ENCODE results near the gene GRAMD2B. TPM values are rescaled to one million over a fixed set of nuclear protein-coding genes. Genes with fewer than 3 reads are reported as not detected.

The GRAMD2B gene
- total and polyA plus RNA-seq, 4 donors = 22.5 to 44.7 (median 32.6) TPM

DNA sequence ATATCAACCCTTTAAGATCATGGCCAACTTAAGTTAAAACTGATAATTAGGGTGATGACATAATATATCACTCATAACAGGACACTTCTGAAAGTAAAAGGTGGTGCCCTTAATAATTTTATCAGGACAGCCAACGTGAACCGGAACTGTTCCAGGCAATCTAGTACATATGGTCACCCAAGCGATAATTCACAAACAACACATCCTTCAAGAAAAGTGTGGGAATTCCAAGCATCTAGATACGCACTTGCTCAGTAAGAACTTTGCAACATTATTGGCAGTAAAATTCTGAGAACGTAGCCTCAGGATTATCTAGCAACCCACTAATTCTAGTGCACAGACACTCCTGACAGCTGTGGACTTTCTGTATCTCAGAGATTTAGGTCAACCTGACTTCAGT is 86.1 kb downstream of the GRAMD2B start:
- H3K4me1 ChIP-seq (ENCODE audit: control insufficient read depth in 1 of 2, insufficient read depth in 2 of 2, low read length in 2 of 2) = no peaks in the 10 kb centered on the region
- H3K9me3 ChIP-seq (ENCODE audit: control insufficient read depth, low read length) = no peaks in the 10 kb centered on the region
- no peaks in the 10 kb centered on the region for H3K36me3 ChIP-seq (ENCODE audit: control insufficient read depth in 1 of 2, insufficient read depth in 2 of 2, low read length in 1 of 2)
- H3K27me3 ChIP-seq (ENCODE audit: control insufficient read depth in 1 of 2, insufficient read depth in 2 of 2, low read length in 1 of 2) = no peaks in the 10 kb centered on the region
- no peak overlapping the region for H3K4me3 ChIP-seq (ENCODE audit: low read length in 2 of 2)
- WGBS, 2 donors = 65 to 71% methylated on average over 5 of the region's 5 CpGs
- DNase-seq (no peak), ATAC-seq (ENCODE audit: low FRiP score) (no peak)
- no peak overlapping the region for H3K27ac ChIP-seq (ENCODE audit: low read depth in 1 of 2, low read length in 2 of 2)
- intact Hi-C loops (cut with DNase I) = no loop called here

DNA sequence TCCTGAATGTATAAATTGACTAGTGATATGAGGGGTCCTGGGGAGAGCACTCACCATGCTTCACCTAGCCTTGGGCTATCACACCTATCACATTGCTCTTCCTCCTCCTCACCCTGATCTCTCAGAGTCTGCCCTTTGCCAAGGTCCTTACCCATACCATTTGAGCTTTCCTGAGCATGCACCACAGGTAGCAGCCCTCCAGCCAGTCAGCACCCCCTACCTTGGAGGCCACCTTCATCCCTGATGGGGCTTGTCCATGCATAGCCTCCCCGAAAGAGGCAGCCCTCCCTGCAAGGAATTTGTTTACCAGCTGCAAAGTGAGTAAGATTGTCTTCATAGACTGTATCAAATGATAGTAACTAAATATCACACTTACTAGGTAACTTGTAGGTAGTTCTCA is 88.8 kb downstream of the GRAMD2B start:
- DNase-seq = no peak
- 96 to 99% methylated on average over 1 of the region's 1 CpG for WGBS, 2 donors
- Histone ChIP-seq H3K4me1 (ENCODE audit: control insufficient read depth in 1 of 2, insufficient read depth in 2 of 2, low read length in 2 of 2) (no peaks in the 10 kb centered on the region), H3K27ac (ENCODE audit: low read depth in 1 of 2, low read length in 2 of 2) (no peak overlapping the region), H3K9me3 (ENCODE audit: control insufficient read depth, low read length) (no peaks in the 10 kb centered on the region), H3K4me3 (ENCODE audit: low read length in 2 of 2) (no peak overlapping the region), H3K36me3 (ENCODE audit: control insufficient read depth in 1 of 2, insufficient read depth in 2 of 2, low read length in 1 of 2) (no peaks in the 10 kb centered on the region), H3K27me3 (ENCODE audit: control insufficient read depth in 1 of 2, insufficient read depth in 2 of 2, low read length in 1 of 2) (no peaks in the 10 kb centered on the region)
- intact Hi-C loops (cut with DNase I) = no loop called here
- ATAC-seq (ENCODE audit: low FRiP score) = no peak

DNA sequence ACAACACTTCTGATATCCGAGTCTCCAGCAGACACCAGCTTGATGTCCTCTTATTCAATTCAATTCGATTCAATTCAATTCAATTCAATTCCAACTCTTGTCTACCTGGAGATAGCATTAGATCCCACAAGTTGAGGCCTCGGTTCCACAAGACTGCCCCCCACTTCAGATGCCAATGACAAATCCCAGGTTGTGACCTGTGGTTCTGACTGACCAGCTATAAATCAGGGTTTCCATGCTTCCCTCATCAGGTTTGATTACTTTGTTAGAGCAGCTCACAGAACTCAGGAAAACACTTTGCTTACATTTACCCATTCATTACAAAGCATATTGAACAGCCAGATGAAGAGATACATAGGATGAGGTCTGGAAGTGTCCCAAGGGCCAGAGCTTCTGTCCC is 89.2 kb downstream of the GRAMD2B start:
- Histone ChIP-seq H3K27me3 (ENCODE audit: control insufficient read depth in 1 of 2, insufficient read depth in 2 of 2, low read length in 1 of 2) (no peaks in the 10 kb centered on the region), H3K9me3 (ENCODE audit: control insufficient read depth, low read length) (no peaks in the 10 kb centered on the region), H3K36me3 (ENCODE audit: control insufficient read depth in 1 of 2, insufficient read depth in 2 of 2, low read length in 1 of 2) (no peaks in the 10 kb centered on the region), H3K4me1 (ENCODE audit: control insufficient read depth in 1 of 2, insufficient read depth in 2 of 2, low read length in 2 of 2) (no peaks in the 10 kb centered on the region), H3K4me3 (ENCODE audit: low read length in 2 of 2) (no peak overlapping the region), H3K27ac (ENCODE audit: low read depth in 1 of 2, low read length in 2 of 2) (no peak overlapping the region)
- no peak for DNase-seq
- 96 to 97% methylated on average over 3 of the region's 3 CpGs for WGBS, 2 donors
- no peak for ATAC-seq (ENCODE audit: low FRiP score)
- intact Hi-C loops (cut with DNase I) = no loop called here

DNA sequence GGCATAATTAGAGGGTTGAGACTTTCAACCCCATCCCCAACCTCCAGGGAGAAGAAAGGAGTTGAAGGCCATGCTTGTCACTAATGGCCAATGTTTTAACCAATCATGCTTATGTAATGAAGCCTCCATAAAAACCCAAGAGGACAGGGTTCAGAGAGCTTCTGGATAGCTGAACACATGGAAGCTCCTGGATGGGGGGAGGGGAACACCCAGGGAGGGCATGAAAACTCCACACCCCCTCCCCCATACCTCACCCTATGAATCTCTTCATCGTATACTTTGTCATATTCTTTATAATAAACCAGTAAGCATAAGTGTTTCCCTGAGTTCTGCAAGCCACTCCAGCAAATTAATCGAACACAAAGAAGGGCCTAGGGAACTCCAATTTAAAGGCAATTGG is 90.1 kb downstream of the GRAMD2B start:
- Histone ChIP-seq H3K36me3 (ENCODE audit: control insufficient read depth in 1 of 2, insufficient read depth in 2 of 2, low read length in 1 of 2) (no peaks in the 10 kb centered on the region), H3K27ac (ENCODE audit: low read depth in 1 of 2, low read length in 2 of 2) (no peak overlapping the region), H3K4me1 (ENCODE audit: control insufficient read depth in 1 of 2, insufficient read depth in 2 of 2, low read length in 2 of 2) (no peaks in the 10 kb centered on the region), H3K27me3 (ENCODE audit: control insufficient read depth in 1 of 2, insufficient read depth in 2 of 2, low read length in 1 of 2) (no peaks in the 10 kb centered on the region), H3K9me3 (ENCODE audit: control insufficient read depth, low read length) (no peaks in the 10 kb centered on the region), H3K4me3 (ENCODE audit: low read length in 2 of 2) (no peak overlapping the region)
- intact Hi-C loops (cut with DNase I) = no loop called here
- ATAC-seq (ENCODE audit: low FRiP score) (no peak), DNase-seq (no peak)
- WGBS, 2 donors = 91% methylated on average over 2 of the region's 2 CpGs

DNA sequence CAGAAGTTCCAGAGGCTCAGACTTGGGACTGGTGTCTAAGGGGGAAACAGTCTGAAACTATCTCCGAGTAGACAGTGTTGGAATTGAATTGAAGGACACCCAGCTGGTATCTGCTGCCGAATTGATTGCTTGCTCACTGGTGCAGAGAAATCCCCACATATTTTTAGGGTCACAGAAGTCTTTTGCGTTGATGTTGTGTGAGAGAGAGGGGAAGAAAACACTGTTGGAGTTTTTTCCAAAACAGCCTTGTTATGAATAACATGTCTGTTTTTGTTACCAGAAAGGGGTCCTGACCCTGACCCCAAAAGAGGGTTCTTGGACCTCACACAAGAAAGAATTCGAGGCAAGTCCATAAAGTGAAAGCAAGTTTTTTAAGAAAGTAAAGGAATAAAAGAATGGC is 90.5 kb downstream of the GRAMD2B start:
- Histone ChIP-seq H3K36me3 (ENCODE audit: control insufficient read depth in 1 of 2, insufficient read depth in 2 of 2, low read length in 1 of 2) (no peaks in the 10 kb centered on the region), H3K27ac (ENCODE audit: low read depth in 1 of 2, low read length in 2 of 2) (no peak overlapping the region), H3K9me3 (ENCODE audit: control insufficient read depth, low read length) (no peaks in the 10 kb centered on the region), H3K4me1 (ENCODE audit: control insufficient read depth in 1 of 2, insufficient read depth in 2 of 2, low read length in 2 of 2) (no peaks in the 10 kb centered on the region), H3K27me3 (ENCODE audit: control insufficient read depth in 1 of 2, insufficient read depth in 2 of 2, low read length in 1 of 2) (no peaks in the 10 kb centered on the region), H3K4me3 (ENCODE audit: low read length in 2 of 2) (no peak overlapping the region)
- WGBS, 2 donors = 80 to 85% methylated on average over 4 of the region's 4 CpGs
- DNase-seq (no peak), ATAC-seq (ENCODE audit: low FRiP score) (no peak)
- intact Hi-C loops (cut with DNase I) = no loop called here

DNA sequence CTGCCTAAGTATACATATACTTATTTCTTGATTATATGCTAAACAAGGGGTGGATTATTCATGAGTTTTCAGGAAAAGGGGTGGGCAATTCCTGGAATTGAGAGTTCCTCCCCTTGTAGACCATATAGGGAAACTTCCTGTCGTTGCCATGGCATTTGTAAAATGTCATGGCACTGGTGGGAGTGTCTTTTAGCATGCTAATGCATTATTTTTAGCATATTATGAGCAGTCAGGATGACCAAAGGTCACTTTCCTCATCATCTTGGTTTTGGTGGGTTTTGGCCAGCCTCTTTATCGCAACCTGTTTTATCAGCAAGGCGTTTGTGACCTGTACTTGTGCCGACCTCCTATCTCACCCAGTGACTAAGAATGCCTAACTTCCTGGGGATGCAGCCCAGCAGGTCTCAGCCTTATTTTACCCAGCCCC is 90.9 kb downstream of the GRAMD2B start:
- no peak overlapping the region for H3K4me3 ChIP-seq (ENCODE audit: low read length in 2 of 2)
- H3K27ac ChIP-seq (ENCODE audit: low read depth in 1 of 2, low read length in 2 of 2) = no peak overlapping the region
- H3K27me3 ChIP-seq (ENCODE audit: control insufficient read depth in 1 of 2, insufficient read depth in 2 of 2, low read length in 1 of 2) = no peaks in the 10 kb centered on the region
- no peak for DNase-seq
- H3K4me1 ChIP-seq (ENCODE audit: control insufficient read depth in 1 of 2, insufficient read depth in 2 of 2, low read length in 2 of 2) = no peaks in the 10 kb centered on the region
- H3K36me3 ChIP-seq (ENCODE audit: control insufficient read depth in 1 of 2, insufficient read depth in 2 of 2, low read length in 1 of 2) = no peaks in the 10 kb centered on the region
- H3K9me3 ChIP-seq (ENCODE audit: control insufficient read depth, low read length) = no peaks in the 10 kb centered on the region
- 91 to 94% methylated on average over 4 of the region's 4 CpGs for WGBS, 2 donors
- no peak for ATAC-seq (ENCODE audit: low FRiP score)
- intact Hi-C loops (cut with DNase I) = no loop called here

DNA sequence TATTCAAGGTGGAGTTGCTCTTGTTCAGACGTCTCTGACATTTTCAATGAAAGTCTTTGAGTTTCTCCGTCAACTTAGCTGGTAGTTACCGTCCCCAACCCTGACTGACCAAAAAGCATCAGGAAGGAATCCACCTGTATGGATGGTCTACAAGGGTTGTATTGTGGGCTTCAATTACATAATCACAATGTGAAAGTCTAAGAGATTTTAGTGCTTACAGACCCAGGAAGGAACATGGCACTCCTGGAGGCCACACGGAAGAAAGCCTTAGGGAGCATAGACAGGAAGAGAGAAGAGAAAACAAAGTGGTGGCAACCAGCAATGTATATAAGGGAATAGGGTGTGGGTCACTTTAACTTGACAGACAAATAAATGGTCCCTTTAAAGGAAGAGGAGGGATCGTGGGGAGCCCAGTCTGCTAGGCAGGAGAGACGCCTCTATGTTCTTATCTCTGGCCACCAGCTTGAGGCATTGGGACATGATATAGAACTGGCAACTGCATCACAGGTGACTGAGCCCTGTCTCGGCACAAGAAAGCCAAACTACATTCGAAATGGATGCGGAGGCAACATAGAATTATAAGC is 91.4 kb downstream of the GRAMD2B start:
- Histone ChIP-seq H3K4me1 (ENCODE audit: control insufficient read depth in 1 of 2, insufficient read depth in 2 of 2, low read length in 2 of 2) (no peaks in the 10 kb centered on the region), H3K36me3 (ENCODE audit: control insufficient read depth in 1 of 2, insufficient read depth in 2 of 2, low read length in 1 of 2) (no peaks in the 10 kb centered on the region), H3K9me3 (ENCODE audit: control insufficient read depth, low read length) (no peaks in the 10 kb centered on the region), H3K4me3 (ENCODE audit: low read length in 2 of 2) (no peak overlapping the region), H3K27ac (ENCODE audit: low read depth in 1 of 2, low read length in 2 of 2) (no peak overlapping the region), H3K27me3 (ENCODE audit: control insufficient read depth in 1 of 2, insufficient read depth in 2 of 2, low read length in 1 of 2) (no peaks in the 10 kb centered on the region)
- WGBS, 2 donors = 96 to 98% methylated on average over 9 of the region's 9 CpGs
- ATAC-seq (ENCODE audit: low FRiP score) (no peak), DNase-seq (no peak)
- intact Hi-C loops (cut with DNase I) = no loop called here

DNA sequence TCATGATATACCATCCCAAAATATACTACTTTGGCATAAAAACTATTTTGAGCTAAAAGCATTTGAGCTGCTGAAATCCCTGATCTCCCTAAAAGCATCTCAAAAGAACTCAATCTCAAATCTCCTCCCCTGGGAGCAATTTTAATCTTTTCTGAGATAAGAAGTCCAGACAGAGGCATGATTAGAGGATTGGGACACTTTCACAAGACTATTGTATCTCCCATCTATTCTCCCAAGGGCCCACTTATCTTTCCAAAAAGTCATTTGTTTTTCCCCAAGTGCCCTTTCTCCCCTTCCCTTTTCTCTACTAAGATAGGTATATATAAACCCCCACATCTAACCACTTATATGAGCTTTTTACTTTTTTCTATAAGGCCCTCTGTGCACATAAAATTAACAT is 92.1 kb downstream of the GRAMD2B start:
- no peaks in the 10 kb centered on the region for H3K27me3 ChIP-seq (ENCODE audit: control insufficient read depth in 1 of 2, insufficient read depth in 2 of 2, low read length in 1 of 2)
- DNase-seq (no peak), ATAC-seq (ENCODE audit: low FRiP score) (no peak)
- intact Hi-C loops (cut with DNase I) = no loop called here
- no peak overlapping the region for H3K4me3 ChIP-seq (ENCODE audit: low read length in 2 of 2)
- peaks cover 0 to 3% of the 10 kb centered on the region in 2 donors for H3K4me1 ChIP-seq (ENCODE audit: control insufficient read depth in 1 of 2, insufficient read depth in 2 of 2, low read length in 2 of 2)
- H3K36me3 ChIP-seq (ENCODE audit: control insufficient read depth in 1 of 2, insufficient read depth in 2 of 2, low read length in 1 of 2) = no peaks in the 10 kb centered on the region
- H3K27ac ChIP-seq (ENCODE audit: low read depth in 1 of 2, low read length in 2 of 2) = no peak overlapping the region
- no peaks in the 10 kb centered on the region for H3K9me3 ChIP-seq (ENCODE audit: control insufficient read depth, low read length)

DNA sequence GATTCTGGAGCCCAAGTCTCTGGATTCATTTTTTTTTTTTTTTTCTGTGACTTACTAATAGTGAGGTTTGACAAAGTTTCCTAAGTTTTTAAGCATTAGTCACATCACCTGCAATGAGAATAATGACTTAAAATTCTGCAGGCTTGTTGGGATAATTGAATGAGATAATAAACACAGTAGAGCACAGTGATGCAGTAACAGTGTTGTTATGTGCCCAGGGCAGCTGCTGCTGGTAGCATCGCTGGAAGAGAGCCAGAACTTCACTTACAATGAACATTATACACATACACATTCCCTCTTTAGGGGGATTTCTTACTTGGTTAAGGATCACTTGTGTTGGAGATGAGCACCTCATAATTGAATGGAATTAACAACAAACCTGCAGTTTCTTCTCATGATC is 92.9 kb downstream of the GRAMD2B start:
- H3K9me3 ChIP-seq (ENCODE audit: control insufficient read depth, low read length) = no peaks in the 10 kb centered on the region
- H3K4me1 ChIP-seq (ENCODE audit: control insufficient read depth in 1 of 2, insufficient read depth in 2 of 2, low read length in 2 of 2) = peaks cover 0 to 3% of the 10 kb centered on the region in 2 donors
- H3K27ac ChIP-seq (ENCODE audit: low read depth in 1 of 2, low read length in 2 of 2) = no peak overlapping the region
- intact Hi-C loops (cut with DNase I) = no loop called here
- no peaks in the 10 kb centered on the region for H3K27me3 ChIP-seq (ENCODE audit: control insufficient read depth in 1 of 2, insufficient read depth in 2 of 2, low read length in 1 of 2)
- ATAC-seq (ENCODE audit: low FRiP score) = no peak
- WGBS, 2 donors = 62 to 64% methylated on average over 1 of the region's 1 CpG
- DNase-seq = no peak
- H3K4me3 ChIP-seq (ENCODE audit: low read length in 2 of 2) = no peak overlapping the region
- no peaks in the 10 kb centered on the region for H3K36me3 ChIP-seq (ENCODE audit: control insufficient read depth in 1 of 2, insufficient read depth in 2 of 2, low read length in 1 of 2)

Data from aorta (tissue), 5 donors.